ENCODE measurements around the gene GCSAM.

GRCh38 chr3:112170046-112170445 is 37.0 kb upstream of the GCSAM start:
- TF ChIP-seq TAF1 (IDR thresholded peaks at IDR 0.05; ENCODE audit: low read depth): no peak
- no peak for TF ChIP-seq REST (IDR thresholded peaks at IDR 0.05; ENCODE audit: low read depth)
- no peak for TF ChIP-seq MAX (IDR thresholded peaks at IDR 0.05)
- no peak for TF ChIP-seq EP300 (IDR thresholded peaks at IDR 0.05; ENCODE audit: borderline replicate concordance)
- no peak for TF ChIP-seq YY1 (IDR thresholded peaks at IDR 0.05; ENCODE audit: low read depth)
- no peak for TF ChIP-seq FOXM1 (IDR thresholded peaks at IDR 0.05; ENCODE audit: borderline replicate concordance, low read depth)
- no peak for TF ChIP-seq NFIC (IDR thresholded peaks at IDR 0.05)
- no peak for TF ChIP-seq RAD21 (IDR thresholded peaks at IDR 0.05; ENCODE audit: low read depth)
- TF ChIP-seq CREB1 (IDR thresholded peaks at IDR 0.05; ENCODE audit: low read depth): no peak
- no peak for TF ChIP-seq TCF12 (IDR thresholded peaks at IDR 0.05; ENCODE audit: low read depth)
- no peak for TF ChIP-seq EGR1 (IDR thresholded peaks at IDR 0.05)
- TF ChIP-seq TEAD4 (IDR thresholded peaks at IDR 0.05): no peak

Data from Ishikawa (cell line).